ENCODE data around the gene NPBWR2.
"Not testable (repeated sequence)": the region's sequence is repeated elsewhere in the genome, so short reads cannot be mapped to it uniquely, and the experiment has no call there.

Gene NPBWR2

DNA sequence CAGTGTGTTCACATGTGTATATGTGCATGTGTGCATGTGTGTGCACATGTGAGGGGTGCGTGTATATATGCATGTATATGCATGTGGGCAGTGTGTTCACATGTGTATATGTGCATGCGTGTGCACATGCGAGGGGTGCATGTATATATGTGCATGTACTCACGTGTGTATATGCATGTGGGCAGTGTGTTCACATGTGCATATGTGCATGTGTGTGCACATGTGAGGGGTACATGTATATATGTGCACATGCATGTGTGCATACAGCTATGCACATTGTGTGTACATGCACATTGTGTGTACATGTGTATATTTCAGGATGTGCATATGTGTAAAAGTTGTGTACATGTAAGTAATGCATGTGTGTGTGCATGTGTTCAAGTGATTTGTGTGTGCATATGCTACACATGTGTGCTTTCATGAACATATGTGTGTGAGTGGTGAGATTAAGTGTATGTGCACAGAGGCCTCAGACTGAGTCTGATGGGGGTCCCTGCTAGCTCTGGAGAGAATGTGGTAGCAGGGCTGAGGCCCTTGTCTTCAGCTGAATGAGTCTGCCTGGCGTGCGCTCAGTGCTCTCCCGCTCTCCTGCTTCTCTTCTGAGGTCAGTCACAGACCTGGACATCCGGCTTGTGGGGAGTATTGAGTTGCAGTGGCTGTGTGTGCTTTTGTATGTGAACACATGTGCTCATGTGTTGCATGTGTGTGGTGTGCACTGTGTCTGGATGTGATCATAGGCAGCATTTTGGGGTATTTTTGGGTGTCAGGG is 37.0 kb upstream of the NPBWR2 start:
- intact Hi-C loops (cut with DNase I), result no loop called here
- DNase-seq, result peak in 2 of 10 donors; percentile 10 to 59

DNA sequence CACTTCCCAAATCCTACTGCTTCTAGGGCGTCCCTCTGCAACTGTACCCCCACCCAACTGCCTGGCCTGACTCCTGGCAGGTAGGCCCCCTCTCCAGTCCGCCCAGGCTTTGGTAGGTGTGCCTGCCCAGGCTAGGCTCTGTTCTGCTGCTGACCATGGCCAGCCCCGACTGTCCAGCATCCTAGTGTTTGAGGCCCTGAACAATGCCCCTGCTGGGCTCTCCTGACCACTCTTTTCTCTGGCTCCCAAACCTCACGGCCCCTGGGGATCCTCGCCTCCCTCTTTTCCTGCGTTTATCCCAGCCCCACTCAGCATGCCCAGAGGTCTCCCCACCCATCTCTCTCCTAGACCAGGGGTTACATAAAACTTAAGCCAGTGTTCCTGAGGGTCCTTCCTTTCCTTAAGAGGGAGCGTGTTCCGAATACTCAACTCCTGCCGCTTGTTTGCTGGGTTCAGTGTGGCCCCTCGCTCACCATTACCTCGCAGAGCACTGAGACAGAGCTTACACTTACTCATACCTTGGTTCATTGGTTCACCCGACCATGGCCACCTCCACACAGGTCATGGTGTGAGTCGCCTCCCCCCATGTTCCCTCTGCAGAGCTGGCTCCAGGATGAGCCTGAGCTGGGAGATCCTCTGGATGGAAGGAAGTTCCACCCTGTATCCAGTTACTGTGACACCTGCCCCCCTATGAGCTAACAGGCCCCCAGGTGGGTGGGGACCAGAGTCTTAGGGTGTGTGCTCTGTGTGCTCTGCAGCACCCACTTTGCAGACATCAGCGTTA is 35.8 kb upstream of the NPBWR2 start:
- intact Hi-C loops (cut with DNase I), result no loop called here
- peak in 3 of 10 donors; percentile 25 to 35 (median 30) for DNase-seq

GRCh38 chr20:64142590-64142989 is 35.2 kb upstream of the NPBWR2 start:
- peak in 3 of 10 donors; percentile 35 to 68 (median 41) for DNase-seq
- intact Hi-C loops (cut with DNase I), result no loop called here

DNA sequence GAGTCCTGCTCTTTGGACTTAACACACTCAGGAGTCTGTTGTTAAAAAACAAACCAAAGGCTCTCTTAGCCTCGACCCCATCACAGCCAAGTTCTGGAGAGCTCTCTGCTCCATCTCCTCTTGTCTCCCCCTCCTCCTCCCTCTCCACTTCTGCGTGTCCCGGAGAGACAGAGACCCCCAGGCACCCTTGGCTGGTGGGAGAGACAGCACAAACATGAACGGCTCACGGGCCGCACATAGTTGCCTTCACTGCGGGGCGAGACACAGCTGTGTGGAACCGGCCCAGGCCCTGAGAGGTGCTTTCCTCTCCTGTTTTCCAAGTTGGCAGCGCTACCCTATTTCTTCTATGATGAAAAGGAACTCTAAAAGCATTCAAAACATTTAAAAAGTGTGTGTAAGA is 33.6 kb upstream of the NPBWR2 start:
- intact Hi-C loops (cut with DNase I), result no loop called here
- peak in 3 of 10 donors; percentile 25 to 68 (median 55) for DNase-seq

DNA sequence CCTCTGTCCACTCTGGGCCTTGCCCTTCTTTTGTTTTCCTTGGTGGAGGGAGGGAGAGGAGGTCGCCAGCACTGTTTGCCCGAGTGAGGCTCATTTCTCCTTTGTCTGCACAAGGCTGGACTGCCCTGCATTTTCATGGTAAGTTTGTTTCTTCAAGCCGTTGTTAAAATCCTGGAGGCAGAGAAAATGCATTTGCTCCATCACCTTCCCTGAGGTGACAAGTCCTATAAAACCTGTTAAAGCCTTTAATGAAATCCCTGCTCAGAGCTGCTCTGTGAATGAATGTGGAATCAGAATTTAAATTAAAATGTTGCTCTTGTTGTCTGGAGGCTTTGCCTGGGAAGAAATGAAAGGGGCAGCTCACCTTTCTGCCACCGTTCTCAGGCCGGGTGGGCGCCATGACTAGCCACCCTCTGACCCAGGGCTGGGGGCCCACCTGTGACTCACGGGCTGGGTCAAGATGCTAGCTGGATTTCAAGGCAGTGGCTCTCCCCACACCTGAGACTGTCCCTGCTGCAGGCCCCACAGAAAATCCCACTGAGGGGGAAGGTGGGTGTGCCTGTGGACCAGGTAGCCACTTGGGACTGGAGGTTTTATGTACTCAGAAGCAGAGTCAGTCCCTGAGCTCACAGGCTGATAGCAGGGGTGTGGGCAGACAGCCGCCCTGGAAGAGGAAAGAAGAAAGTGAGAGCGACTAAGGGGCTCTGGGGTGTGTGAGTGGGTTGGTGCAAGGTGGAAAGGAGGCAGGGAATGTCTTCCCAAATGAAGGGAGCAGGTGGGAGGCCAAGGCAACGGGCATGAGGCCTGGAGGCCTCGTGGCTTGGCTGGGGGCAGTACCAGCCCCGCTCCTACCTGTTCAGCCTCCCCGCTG is 32.9 kb upstream of the NPBWR2 start:
- intact Hi-C loops (cut with DNase I), result no loop called here
- DNase-seq, result peak in 3 of 10 donors; percentile 50 to 55 (median 52)

- intact Hi-C loops (cut with DNase I), result no loop called here
- DNase-seq, result peak in 3 of 10 donors; percentile 57 to 58 (median 57)
Observed at GRCh38 chr20:64139199-64140060, 32.1 kb upstream of the NPBWR2 start.

GRCh38 chr20:64138276-64138815 is 31.0 kb upstream of the NPBWR2 start:
- intact Hi-C loops (cut with DNase I), result no loop called here
- DNase-seq, result peak in 3 of 10 donors; percentile 39 to 82 (median 60)

DNA sequence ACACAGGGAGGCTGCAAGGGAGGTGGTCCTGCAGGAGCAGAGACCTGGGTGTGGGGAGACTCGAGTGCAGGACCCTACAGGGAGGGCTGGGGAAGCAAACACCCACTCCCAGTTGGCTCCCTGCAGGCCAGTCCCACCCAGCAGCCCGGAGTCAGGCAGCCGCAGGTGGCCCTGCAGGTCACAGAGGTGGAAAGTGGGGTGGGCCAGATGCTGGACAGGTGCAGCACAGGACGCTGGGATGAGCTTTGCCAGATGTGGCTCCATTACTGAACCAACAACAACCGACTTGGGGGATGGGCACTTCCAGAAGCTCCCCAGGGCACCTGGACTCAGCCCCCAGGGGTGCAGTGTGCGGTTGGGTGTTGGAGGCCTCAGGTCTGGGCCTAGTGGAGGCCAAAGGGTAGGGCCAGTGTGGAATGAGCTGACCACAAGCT is 30.2 kb upstream of the NPBWR2 start:
- DNase-seq, result peak in 3 of 10 donors; percentile 37 to 74 (median 61)

DNA sequence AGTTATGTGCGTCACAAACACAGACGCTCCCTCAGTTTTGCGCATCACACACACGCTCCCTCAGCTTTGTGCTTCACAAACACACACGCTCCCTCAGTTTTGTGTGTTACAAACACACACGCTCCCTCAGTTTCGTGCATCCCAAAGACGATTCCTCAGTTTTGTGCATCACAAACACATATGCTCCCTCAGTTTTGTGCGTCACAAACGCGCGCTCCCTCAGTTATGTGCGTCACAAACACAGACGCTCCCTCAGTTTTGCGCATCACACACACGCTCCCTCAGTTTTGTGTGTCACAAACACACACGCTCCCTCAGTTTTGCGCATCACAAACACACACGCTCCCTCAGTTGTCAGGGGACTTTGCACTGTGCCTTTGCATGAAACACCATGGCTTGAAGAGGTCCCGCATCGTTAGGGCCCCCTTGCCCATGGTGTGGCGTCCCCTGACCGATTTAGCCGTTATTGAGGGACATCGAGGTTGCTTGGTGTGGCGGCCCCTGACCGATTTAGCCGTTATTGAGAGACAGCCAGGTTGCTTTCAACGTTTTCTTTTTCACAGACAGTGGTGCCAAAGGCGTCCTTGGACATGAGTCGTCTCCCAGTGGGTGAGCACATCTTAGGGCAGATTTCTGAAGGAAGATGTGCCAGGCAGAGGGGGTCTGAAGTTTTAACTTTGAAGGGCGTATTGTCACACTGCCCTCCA is 28.8 kb upstream of the NPBWR2 start:
- DNase-seq, result peak in 3 of 10 donors; percentile 22 to 56 (median 23)
- intact Hi-C loops (cut with DNase I), result no loop called here

More for the DNA sequence above, 30.2 kb upstream of the NPBWR2 start:
- intact Hi-C loops (cut with DNase I), result no loop called here

DNA sequence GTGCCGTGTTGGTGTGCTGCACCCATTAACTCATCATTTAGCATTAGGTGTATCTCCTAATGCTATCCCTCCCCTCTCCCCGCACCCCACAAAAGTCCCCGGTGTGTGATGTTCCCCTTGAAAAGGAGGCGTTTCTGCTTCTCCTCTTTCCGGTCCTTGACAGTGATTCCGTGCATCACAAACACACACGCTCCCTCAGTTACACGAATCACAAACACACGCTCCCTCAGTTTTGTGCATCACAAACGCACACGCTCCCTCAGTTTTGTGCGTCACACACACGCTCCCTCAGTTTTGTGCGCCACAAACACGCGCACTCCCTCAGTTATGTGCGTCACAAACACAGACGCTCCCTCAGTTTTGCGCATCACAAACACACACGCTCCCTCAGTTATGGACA is 27.4 kb upstream of the NPBWR2 start:
- DNase-seq, result peak in 3 of 10 donors; percentile 22 to 23 (median 22)
- intact Hi-C loops (cut with DNase I), result not testable (repeated sequence)

- intact Hi-C loops (cut with DNase I), result no loop called here
- peak in 3 of 10 donors; percentile 47 to 63 (median 59) for DNase-seq
Observed at GRCh38 chr20:64133951-64134407, 26.6 kb upstream of the NPBWR2 start.

DNA sequence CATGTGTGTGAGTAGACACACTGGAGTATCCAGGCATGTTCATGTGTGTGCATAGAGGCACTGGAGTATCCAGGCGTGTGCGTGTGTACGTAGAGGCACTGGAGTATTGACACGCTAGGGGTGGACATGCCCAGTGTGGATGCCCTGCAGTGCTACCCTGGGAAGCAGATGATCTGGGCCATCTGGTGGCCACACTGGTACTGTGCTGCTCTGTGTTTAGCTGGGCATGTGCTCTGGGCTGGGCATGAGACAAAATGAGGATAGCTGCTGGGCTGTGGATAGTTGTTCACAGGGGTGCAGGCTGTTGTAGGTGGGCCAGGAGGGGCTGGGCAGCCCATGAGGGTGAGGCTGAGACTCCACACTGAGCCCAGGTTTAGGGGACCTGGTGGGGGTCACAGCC is 24.0 kb upstream of the NPBWR2 start:
- intact Hi-C loops (cut with DNase I), result no loop called here
- peak in 3 of 10 donors; percentile 77 to 87 (median 78) for DNase-seq

- peak in 3 of 10 donors; percentile 21 to 51 (median 51) for DNase-seq
- intact Hi-C loops (cut with DNase I), result no loop called here
Observed at GRCh38 chr20:64130876-64131275, 23.5 kb upstream of the NPBWR2 start.

DNA sequence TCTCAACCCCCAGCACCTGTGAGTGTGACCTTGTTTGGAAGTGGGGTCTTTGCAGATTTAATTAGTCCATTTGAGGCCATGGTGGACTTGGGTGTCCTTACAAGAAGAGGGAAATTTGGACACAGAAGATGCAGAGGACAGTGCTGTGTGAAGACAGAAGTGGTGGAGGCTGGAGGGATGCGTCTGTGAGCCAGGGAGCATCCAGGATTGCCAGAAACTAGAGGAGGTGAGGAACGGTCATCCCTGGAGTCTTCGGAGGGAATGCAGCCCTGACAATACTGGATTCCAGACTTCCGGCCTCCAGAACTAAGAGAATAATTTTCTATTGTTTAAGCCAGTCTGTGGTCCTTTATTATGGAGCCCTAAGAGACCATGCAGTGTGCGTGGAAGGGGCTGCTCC is 22.9 kb upstream of the NPBWR2 start:
- DNase-seq, result peak in 1 of 10 donors; percentile 5
- intact Hi-C loops (cut with DNase I), result no loop called here

DNA sequence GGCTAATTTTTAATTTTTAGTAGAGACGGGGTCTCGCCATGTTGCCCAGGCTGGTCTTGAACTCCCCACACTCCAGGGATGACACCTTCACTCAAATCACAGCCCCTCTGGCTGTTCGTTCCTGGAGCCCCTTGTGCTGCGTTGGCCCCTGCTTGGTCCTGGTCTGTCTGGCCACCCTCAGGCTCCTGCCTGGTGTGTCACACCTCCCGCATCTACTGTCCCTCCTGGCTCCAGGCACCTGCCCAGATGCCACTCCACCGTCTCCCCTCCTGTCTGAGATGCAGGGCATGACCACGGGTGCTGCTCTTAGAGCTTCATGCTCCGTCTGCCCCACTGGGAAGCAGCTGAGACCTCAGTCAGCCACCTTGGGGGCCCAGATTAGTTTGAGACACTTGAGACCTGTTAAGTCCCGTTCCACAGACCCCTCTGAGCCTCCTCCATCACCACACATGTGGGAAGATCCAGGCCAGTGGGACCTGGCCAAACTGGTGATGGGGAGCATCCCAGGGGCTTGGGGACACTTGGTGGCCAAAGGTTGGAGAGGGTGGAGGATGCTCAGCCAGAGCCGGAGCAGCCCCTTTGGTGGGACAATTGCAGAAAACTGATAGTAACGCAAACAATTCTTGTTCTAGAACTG is 21.9 kb upstream of the NPBWR2 start:
- peak in 3 of 10 donors; percentile 44 to 58 (median 52) for DNase-seq
- intact Hi-C loops (cut with DNase I), result no loop called here

DNA sequence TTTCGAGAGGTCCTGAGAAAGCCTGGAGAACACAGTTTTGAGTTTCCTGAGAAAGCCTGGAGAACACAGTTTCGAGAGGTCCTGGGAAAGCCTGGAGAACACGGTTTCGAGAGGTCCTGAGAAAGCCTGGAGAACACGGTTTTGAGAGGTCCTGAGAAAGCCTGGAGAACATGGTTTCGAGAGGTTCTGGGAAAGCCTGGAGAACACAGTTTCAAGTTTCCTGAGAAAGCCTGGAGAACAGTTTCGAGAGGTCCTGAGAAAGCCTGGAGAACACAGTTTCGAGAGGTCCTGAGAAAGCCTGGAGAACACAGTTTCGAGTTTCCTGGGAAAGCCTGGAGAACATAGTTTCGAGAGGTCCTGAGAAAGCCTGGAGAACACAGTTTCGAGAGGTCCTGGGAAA is 16.2 kb upstream of the NPBWR2 start:
- intact Hi-C loops (cut with DNase I); DNase-seq: not testable (repeated sequence)

GRCh38 chr20:64122927-64123326 is 15.6 kb upstream of the NPBWR2 start:
- DNase-seq; intact Hi-C loops (cut with DNase I): not testable (repeated sequence)

DNA sequence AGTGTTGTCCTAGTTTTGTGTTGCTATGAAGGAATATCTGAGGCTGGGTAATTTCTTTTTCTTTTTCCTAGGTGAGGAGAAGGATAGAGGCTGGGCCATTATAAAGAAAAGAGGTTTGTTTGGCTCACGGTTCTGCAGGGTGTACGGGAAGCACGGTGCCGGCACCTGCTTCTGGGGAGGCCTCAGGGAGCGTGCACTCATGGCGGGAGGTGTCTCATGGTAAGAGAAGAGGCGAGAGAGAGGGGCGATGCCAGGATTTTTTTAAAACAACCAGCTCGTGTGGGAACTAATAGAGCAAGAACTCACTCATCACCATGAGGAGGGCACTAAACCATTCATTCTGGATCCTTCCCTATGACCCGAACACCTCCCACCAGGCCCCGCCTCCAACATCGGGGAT is 14.2 kb upstream of the NPBWR2 start:
- intact Hi-C loops (cut with DNase I), result no loop called here
- DNase-seq, result peak in 2 of 10 donors; percentile 5 to 44
